ENCODE measurements around the gene MYH9.

The MYH9 gene

DNA sequence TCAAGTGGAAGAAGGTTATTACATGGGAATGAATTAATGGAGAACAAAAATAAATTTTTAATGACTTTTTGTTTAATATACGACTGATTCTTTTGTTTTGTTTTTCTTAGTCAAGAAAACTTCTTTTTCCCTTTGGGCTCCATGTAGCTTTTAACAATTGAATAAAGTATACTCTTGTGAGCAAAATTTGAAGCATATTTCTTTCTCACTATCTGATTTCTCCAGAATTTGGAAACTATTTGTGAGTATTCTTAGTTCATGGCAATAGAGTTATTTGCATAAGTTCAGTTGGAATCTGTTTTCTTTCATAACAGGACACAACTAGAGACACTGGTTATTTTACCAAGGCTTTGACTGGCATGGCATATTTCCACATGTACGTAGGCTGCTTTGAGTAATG lies 138.6 kb downstream of the MYH9 start:
- no peak for DNase-seq (ENCODE audit: low read depth, low spot score)

DNA sequence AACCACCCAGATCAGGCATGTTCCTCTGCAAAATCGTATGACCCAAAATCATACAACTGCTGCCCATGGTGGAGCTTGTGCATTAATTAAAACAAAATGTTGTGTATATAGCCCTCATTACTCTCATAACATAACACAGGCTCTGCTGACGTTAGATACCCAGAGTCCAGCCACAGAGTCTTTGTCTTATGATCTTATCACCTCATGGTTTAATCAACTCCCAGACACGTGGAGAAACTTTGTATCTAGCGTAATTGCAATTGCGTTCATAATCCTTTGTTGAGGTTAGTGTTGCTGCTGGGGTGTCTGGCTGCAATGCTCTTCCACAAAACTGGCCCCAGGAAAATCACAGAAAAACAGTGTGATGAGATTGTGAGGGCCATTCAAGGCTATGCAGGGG lies 139.8 kb downstream of the MYH9 start:
- DNase-seq (ENCODE audit: low read depth, low spot score), result no peak

DNA sequence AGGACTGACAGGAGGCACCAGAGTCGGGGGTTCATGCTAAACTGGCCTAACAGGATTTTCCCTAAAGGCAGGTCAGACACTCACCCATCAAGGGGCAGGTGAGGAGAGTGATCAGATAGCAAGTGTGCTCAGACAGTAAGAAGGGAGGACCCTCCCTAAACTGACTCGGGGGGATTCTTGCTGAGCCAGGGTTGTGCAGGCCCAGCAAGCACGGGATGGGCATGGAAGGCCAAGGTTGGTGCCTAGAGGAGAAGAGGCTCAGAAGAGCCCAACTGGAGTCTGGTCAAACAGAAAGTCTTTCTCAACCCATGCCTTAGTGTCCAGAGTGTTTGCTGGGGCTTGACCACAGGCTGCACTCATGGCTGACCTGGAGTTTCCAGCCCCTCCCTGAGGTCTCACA lies 141.0 kb downstream of the MYH9 start:
- DNase-seq (ENCODE audit: low read depth, low spot score), result no peak

DNA sequence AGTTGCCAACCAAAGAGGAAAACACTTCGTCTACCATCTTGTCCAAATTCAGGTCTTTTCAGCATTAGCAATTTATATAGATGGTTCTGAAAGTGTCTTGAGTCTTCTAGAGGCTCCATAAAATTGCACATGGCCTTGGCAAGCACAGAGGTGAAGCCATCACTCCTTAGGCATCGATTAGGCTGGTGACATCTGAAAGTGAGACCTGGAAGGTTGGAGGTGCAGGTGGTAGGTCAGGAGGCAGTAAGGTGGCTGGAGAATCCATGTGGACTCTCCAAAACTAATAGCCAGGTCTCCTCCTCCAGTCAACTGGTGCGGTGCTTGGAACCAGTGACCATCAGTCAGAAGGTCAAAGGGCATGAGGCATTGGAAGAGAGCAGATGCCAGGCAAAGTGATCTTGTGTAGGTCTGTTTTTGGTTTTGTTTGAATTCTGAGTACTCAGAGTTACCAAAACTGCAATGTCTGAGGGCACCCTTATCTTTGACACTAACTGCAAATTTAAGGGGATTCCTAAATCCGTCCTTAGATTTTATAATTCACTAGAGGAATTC lies 141.9 kb downstream of the MYH9 start:
- no peak for DNase-seq (ENCODE audit: low read depth, low spot score)

DNA sequence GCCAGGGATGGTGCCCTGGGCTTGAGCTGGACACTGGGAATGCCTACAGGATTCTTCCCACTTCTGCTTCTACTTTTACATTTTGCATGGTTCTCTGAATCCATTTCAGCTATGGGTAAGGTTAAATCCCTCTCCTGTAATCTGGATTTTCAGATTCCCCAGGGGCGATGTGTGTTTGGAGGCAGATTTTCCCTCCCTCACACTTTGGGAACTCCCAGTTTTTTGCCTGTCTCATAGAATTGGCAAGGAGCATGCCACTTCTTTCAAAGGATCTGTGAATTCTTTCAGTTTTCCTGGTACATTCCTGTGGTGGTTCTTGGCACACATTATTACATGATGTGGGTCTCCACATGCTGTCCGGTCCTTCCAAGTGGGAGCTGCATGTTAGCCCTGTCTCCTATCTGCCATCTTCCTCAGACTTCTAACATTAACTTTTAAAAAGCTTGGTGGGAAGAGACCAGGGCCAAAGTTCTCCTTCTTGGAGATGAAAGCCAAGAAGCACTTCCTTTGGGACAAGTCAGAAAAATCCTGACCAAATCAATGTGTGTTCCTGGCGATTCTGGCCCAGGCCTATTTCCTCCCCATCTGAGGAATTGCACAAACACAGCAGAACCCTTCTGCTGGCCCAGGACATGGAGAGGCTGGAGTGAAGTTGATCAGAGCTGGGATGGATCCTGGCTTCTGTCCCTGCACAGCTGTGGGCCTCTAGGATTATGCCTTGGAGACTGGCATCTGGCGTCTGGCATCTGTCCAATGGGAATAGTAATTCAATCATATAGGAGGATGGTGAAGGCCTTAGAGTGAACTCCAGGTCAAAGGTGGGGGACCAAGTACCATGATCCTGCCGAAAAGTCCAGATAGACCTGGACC lies 143.0 kb downstream of the MYH9 start:
- no peak for DNase-seq (ENCODE audit: low read depth, low spot score)

DNA sequence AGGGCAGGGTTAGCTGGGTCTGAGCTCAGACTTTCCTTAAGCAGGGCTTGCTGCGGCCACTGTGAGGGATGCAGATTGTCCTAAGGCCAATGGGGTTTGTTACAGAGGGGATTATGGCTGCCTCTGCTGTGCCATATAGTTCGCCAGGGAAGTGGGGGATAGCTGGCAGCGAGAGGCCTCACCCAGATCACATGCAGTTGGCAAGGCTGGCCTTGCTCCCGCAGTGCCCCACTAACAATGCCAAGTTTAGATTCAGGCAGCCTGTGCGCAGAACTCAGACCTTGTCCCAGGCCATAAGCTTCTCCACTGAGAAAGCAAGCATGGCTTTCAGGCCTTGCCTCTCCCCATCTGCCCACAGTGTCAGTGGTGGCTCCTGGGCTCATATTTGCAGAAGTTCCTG lies 143.8 kb downstream of the MYH9 start:
- DNase-seq (ENCODE audit: low read depth, low spot score), result no peak

DNA sequence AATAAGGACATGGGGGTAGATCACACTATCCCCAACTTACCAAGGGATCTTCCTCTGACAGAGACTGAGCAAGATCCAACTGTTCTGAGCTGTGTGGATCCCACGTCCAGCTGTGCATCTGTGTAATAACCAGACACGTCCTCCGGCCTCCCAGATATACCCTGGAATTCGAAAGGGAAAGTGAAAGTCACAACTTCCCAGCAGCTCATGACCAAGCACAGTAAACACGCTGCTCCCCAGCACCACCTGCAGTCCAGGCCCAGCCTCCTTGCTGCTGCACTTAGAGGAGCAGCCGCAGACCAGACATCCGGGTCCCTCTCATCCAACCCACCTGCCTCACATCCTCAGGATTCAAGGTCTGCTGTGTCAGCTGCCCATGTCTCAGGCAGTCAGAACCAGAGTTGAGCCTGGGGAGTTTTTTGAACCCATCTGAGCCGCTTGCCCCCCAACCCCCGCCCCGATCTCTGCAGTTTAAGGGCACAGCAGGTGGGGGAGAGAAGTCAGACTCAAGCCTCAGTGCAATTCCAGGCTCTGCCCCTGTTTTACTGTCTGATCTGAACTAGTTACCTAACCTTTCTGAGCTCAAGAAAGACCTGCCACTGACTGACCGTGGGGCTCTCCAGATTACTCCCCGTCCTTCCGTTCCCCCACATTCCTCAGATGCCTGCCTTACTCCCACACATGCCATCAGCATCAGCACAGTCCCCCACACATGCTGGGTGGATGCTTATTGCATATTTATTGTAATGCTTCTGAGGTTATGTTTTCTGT lies 148.2 kb downstream of the MYH9 start, which contains the start of gene APOL2:
Gene APOL2 (minus strand): TSS at position 127 of the 771 bp plus-strand sequence. CDS start 6,365 bp downstream, outside the sequence.
- peak; percentile 91 for DNase-seq (ENCODE audit: low read depth, low spot score)

DNA sequence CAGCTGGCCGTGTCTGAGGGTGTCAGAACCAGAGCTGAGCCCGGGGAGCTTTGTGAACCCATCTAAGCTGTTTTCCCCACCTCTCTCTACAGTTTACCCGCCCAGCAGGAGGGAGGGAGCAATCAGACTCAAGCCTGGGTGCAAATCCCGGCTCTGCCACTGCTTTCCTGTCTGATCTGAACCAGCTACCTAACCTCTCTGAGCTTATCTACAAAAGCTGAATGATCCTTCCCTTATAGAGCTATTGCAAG lies 148.7 kb downstream of the MYH9 start:
- DNase-seq (ENCODE audit: low read depth, low spot score), result no peak

DNA sequence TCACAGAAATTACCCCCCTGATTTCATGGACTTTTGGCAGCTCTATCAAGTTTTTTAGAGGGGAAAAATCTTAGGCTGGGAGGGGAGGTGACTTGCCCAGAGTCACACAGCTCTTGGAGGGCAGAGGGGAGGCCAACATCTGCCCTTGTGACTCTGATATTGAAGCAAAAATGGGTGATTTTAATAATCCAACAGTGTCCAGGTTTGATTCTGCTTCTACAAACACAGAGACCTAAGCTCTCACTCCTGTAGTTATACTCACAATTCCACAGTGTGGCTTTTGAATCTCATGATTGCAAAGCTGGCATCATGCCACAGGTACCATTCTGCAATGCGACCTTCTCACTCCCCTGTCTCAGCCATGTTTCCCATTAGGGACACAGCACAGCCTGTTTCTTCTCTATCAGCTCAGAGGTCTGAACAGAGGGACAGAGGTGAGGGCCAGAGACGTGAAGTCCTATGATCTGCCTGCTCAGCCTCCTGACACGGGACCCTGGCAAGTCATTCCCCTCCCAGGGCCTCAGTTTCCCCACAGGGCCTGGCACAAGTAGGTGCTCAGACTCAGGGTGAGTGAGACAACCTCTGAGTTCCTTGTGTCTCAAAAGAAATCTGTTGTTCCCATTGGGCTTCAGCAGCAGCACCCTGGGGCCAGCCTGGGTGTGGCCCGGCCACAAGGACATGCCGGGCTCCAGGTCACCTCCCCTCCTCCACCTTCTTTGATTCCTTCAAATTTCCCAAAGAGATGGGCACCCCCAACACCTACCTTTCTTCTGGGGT lies 149.2 kb downstream of the MYH9 start:
- no peak for DNase-seq (ENCODE audit: low read depth, low spot score)

DNA sequence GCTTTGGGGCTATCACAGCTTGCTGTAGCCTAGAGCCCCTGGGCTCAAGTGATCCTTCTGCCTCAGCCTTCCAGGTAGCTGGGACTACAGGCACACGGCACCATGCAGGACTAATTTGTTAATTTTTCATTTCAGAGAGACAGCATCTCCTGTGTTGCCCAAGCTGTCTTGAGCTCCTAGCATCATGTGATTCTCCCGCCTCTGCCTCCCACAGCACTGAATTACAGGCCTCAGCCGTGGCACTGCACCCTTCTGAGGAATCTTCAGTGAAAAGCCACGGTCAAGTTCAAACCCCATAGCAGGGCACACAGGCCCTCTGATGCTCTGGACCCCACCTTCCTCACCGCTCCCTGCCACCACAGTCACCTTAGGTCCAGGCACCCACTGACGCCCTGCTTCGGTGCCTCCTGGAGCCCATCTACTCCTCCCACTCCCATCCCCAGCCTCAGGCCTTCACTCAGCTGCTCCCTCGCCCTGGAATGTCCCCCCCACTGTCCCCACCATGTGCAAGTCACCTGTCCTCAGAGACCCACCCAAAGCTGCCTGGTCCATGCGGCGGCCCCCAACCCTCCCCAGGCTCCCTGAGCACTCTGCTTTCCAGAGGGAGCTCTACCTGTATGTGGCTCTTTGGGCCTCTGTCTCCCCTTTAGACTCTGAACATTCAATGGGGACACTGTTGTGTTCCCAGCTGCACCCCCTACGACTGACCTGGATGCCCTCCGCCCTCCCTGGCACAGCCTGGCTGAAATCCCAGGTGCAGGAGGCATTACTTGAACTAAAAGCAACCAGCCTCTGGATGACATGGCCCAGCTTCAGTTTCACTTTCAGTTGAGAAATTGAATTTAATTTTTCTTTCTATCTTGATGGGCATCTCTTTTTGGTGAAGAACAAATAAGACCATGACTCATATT lies 150.1 kb downstream of the MYH9 start:
- DNase-seq (ENCODE audit: low read depth, low spot score), result no peak

DNA sequence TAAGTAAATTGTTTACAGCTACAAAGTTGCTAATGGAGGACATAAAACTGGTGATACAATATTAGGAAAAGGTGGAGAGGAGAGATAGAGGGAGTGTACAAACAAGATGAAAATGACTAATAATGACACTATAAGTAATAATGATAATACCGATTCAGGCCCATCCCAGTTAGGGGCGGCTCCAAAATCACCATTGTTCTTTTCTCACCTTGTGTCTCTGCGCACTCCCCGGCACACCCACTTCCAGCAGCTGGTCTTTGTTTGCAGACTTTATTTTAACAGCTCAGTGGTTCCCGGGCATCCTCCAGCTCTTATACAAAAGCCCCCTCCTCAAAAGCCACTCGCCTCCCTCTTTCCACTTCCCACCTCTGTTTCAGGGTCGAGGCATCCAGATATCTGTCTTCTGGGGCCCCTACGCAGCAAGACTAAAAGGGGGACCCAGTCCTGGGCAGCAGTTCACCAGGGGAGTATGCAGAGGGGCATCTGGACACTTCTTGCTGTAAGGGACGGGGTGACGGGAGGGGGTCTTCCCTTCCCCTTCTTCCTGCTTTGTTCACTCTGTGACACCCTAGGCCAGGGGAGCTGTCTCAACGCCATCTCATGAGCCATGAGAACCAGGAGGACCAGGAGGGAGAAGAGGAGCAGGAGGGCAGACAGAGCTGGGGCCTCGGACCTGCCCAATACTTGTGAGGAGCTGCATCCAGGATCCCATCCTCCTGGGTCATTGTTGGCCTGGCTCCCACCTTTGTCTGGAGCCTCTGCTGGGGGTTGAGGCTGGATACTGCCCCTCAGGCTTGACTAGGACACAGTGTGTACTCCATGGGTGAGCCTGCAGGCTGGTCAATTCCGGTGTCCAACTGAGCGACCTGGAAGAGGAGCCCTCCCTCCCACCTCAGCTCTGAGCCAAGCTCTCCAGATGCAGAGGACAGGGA lies 151.1 kb downstream of the MYH9 start:
- DNase-seq (ENCODE audit: low read depth, low spot score), result no peak

DNA sequence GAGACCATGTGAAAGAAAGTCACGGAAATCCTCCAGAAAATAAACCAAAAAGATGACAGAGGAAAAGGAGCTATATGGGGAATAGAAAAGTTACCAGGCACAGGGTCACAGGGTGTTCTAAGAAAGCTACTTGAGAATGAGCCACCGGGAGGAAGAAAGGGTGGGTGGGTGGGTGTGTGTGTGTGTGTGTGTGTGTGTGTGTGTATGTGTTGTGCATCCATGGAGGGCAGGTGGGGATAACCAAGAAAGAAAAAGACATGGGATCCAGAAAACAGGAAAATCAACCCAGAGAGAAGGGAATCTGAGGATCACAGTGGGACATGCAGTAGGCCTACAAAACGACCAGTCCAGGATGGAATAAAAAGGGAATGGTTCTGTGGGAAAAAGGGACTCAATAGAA lies 152.2 kb downstream of the MYH9 start:
- DNase-seq (ENCODE audit: low read depth, low spot score), result no peak

DNA sequence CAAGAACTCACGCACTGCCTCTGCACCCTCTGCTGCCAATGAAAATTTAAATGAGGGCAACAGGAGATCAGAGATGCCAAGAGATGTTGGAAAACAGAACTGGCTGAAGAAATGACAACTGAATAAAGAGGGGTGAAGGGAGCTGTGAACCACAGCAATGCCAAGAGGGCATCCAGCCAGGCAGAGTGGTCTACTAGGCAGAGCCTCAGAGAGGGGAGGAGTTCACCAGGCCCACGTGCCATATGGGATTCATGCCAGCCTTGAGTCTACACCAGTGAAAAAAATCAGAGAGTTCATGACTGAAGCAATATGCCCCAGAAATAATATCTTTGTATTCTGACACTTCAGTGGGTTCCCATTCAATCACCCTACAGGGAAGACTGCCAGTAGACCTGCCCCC lies 152.8 kb downstream of the MYH9 start:
- no peak for DNase-seq (ENCODE audit: low read depth, low spot score)

DNA sequence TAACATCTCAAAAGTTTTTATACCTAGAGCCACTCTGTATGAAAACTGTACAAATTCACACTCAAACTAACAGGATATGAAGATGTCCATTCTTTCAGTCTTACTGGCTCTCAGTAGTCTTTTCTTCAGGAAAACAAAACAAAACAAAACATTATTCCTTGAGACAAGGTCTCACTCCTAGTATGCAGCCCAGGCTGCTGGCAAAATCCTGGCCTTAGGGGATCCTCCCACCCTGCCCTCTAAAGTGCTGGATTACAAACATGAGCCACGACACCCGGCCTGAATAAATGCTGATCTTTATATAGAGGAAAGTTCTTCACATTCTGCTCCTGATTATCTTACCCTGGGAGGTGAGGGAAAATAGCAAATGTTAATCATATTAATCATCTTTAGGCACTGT lies 153.6 kb downstream of the MYH9 start:
- DNase-seq (ENCODE audit: low read depth, low spot score), result no peak

DNA sequence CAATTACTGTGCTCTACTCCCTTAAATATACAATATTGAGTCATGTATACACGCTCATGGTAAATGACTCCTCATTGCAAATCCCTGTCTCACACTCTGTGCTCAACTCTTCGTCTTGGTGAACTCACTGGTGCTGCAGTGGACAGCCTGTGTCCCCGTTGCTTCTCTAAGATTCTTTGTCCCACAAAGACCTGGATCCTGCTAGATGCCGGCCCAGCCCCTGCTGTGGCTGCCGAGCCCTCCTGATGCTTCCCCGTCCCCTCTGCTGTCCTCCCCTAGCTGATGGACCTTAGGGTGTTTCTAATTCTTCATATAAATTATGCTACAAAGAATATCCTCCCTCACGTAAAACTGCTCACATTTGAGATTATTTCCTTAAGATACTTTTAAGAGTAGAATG lies 154.0 kb downstream of the MYH9 start:
- no peak for DNase-seq (ENCODE audit: low read depth, low spot score)

DNA sequence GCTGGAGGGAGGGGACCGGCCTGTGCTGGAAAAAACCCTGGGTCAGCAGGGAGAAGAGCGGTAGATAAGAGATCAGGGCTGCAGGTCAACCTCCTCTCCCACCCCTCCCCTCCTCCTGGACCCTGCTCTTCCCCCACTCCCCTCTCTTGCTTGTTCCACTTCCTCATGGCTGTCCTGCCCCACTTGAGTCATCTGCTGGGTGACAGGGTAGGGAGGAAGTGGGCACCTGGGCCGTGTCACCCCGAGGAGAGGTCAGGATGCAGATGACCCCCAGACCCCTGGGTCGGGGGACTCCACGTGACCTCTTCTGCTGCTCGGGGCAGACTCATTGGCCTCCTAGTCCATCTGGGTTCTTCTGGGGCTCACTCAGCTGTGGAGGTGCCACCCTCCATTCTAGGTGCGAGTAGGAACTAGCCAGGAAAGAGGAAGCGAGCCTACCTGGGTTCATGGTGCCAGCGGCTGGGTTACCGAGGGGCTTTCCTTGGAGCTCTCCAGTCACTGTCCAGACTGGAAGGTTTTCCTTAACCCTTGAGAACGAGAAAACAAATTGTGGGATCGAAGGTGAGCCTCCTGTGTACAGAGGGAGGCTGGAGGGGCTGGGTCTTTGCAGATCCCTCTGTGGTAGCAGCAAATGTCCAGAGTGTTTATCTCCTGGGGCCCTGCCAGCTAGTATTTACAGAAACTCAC lies 154.9 kb downstream of the MYH9 start:
- DNase-seq (ENCODE audit: low read depth, low spot score), result no peak

Measured in ELF-1 (cell line).